H1 (cell line): ENCODE results near the gene ACOT11. TPM values are rescaled to one million over a fixed set of nuclear protein-coding genes. Genes with fewer than 3 reads are reported as not detected.

Experiments used
- CTCF ChIA-PET: fragments of 300-600 bp; sonication (Branson Sonifier 250); formaldehyde crosslinking; loops from one replicate; lab custom pipeline; 2021; ENCODE audit not compliant: partially characterized antibody; lab: Charles Lee
- POLR2A ChIA-PET: fragments of 300-600 bp; sonication (Branson Sonifier 250); formaldehyde crosslinking; loops from one replicate; lab custom pipeline; 2021; ENCODE audit warnings: inconsistent platforms; ENCODE audit not compliant: partially characterized antibody; lab: Charles Lee
- DNase-seq, 2 experiments: peaks; one replicate each; pipeline versions ENCODE4 v3.0.0 to v3.0.0-alpha.2; 2010 to 2022; ENCODE audit warnings: low spot score in 2 of 2, low read depth in 1 of 2, mixed read lengths in 1 of 2
- FAIRE-seq: peaks from 2 replicates; lab custom pipeline; 2011; peaks lifted over from hg19 to GRCh38; lab: Jason Lieb, UNC
- H2AFZ ChIP-seq: 2 replicates; pipeline ENCODE4 v1.8.1; 2012; ENCODE audit warnings: low read length, inconsistent platforms
- H2AK5ac ChIP-seq: 2 replicates; pipeline ENCODE4 v1.6.1; 2013; ENCODE audit warnings: low read depth, low read length
- H2BK120ac ChIP-seq: replicated peaks from 2 replicates; pipeline ENCODE3; 2013; ENCODE audit warnings: low read depth, low read length, inconsistent platforms
- H2BK12ac ChIP-seq: 2 replicates; pipeline ENCODE4 v1.6.1; 2013; ENCODE audit warnings: low read depth, low read length
- H2BK15ac ChIP-seq: 2 replicates; pipeline ENCODE4 v1.6.1; 2013; ENCODE audit warnings: low read length
- H2BK20ac ChIP-seq: 2 replicates; pipeline ENCODE4 v1.6.1; 2013; ENCODE audit warnings: low read length
- H2BK5ac ChIP-seq: 2 replicates; pipeline ENCODE4 v1.6.1; 2013; ENCODE audit warnings: low read depth, low read length
- H3K14ac ChIP-seq: 2 replicates; pipeline ENCODE4 v1.6.1; 2013; ENCODE audit warnings: inconsistent platforms; ENCODE audit not compliant: insufficient read length
- H3K18ac ChIP-seq: 2 replicates; pipeline ENCODE4 v1.6.1; 2013; ENCODE audit warnings: low read length; ENCODE audit errors: extremely low read depth
- H3K23ac ChIP-seq: 2 replicates; pipeline ENCODE4 v1.6.1; 2013; ENCODE audit warnings: inconsistent platforms; ENCODE audit not compliant: insufficient read length
- H3K23me2 ChIP-seq: 2 replicates; pipeline ENCODE4 v1.6.1; 2013; ENCODE audit warnings: low read depth, low read length
- H3K27ac ChIP-seq: 2 replicates; pipeline ENCODE4 v1.6.1; 2011; ENCODE audit warnings: low read depth, low read length, inconsistent platforms
- H3K27me3 ChIP-seq, 4 experiments: replicated peaks in 1 of 4; 1 replicate in 1 of 4; 2 replicates in 3 of 4; pipeline versions ENCODE4 v1.6.1 to v1.8.1; 2011 to 2013; ENCODE audit warnings: low read length in 3 of 4, mild to moderate bottlenecking in 3 of 4, inconsistent platforms in 2 of 4, mixed read lengths in 2 of 4, moderate library complexity in 1 of 4; ENCODE audit not compliant: control insufficient read depth in 3 of 4, insufficient read depth in 3 of 4; ENCODE audit errors: extremely low read depth in 1 of 4
- H3K36me3 ChIP-seq, 4 experiments: 2 replicates each; pipeline versions ENCODE4 v1.6.1 to v1.8.1; 2011 to 2013; ENCODE audit warnings: mild to moderate bottlenecking in 4 of 4, low read length in 3 of 4, moderate library complexity in 2 of 4, control low read depth in 1 of 4, inconsistent platforms in 1 of 4; ENCODE audit not compliant: insufficient read depth in 4 of 4, control insufficient read depth in 2 of 4
- H3K4ac ChIP-seq: replicated peaks from 2 replicates; pipeline ENCODE3; 2013; ENCODE audit warnings: low read length, low read depth, mixed read lengths, inconsistent platforms; ENCODE audit not compliant: insufficient read length
- H3K4me1 ChIP-seq, 4 experiments: replicated peaks in 1 of 4; 1 replicate in 1 of 4; 2 replicates in 3 of 4; pipeline versions ENCODE4 v1.6.1 to v1.8.1; 2011 to 2013; ENCODE audit warnings: low read length in 3 of 4, inconsistent platforms in 2 of 4, mixed read lengths in 1 of 4; ENCODE audit not compliant: insufficient read depth in 4 of 4, control insufficient read depth in 3 of 4
- H3K4me2 ChIP-seq, 2 experiments: 2 replicates each; pipeline versions ENCODE4 v1.6.1 to v1.8.1; 2011 to 2013; ENCODE audit warnings: low read depth in 2 of 2, low read length in 2 of 2, control low read depth in 1 of 2, inconsistent platforms in 1 of 2, mild to moderate bottlenecking in 1 of 2; ENCODE audit not compliant: insufficient read depth in 1 of 2
- H3K4me3 ChIP-seq, 4 experiments: fragments of 200-600, 300-600 bp in 1 of 4; sonication (generic), shearing (Covaris generic), sonication (Bioruptor Twin) in 1 of 4; 2 replicates each; pipeline versions ENCODE4 v1.5.1 to v1.8.1; 2011 to 2016; ENCODE audit warnings: low read length in 4 of 4, low read depth in 3 of 4, control low read depth in 2 of 4, inconsistent platforms in 2 of 4, mild to moderate bottlenecking in 2 of 4, mixed read lengths in 1 of 4, moderate library complexity in 1 of 4; ENCODE audit not compliant: insufficient read depth in 2 of 4; ENCODE audit errors: extremely low read depth in 1 of 4
- H3K56ac ChIP-seq: replicated peaks from 2 replicates; pipeline ENCODE3; 2013; ENCODE audit warnings: low read depth, mild to moderate bottlenecking, mixed read lengths, low read length, inconsistent platforms; ENCODE audit not compliant: insufficient read length
- H3K79me1 ChIP-seq: 2 replicates; pipeline ENCODE4 v1.6.1; 2013; ENCODE audit warnings: low read depth, low read length, control low read depth
- H3K79me2 ChIP-seq, 2 experiments: 2 replicates each; pipeline versions ENCODE4 v1.6.1 to v1.8.1; 2012 to 2013; ENCODE audit warnings: low read length in 2 of 2, mild to moderate bottlenecking in 2 of 2, inconsistent platforms in 1 of 2; ENCODE audit not compliant: insufficient read depth in 2 of 2, control insufficient read depth in 1 of 2
- H3K9ac ChIP-seq, 4 experiments: replicated peaks in 1 of 4; 1 replicate in 1 of 4; 2 replicates in 3 of 4; pipeline versions ENCODE4 v1.6.1 to v1.8.1; 2011 to 2013; ENCODE audit warnings: low read depth in 3 of 4, low read length in 3 of 4, control low read depth in 2 of 4, mild to moderate bottlenecking in 2 of 4, moderate library complexity in 2 of 4, inconsistent platforms in 1 of 4; ENCODE audit errors: extremely low read depth in 1 of 4
- H3K9me3 ChIP-seq, 2 experiments: 2 replicates each; pipeline versions ENCODE4 v1.6.1 to v1.8.1; 2012 to 2013; ENCODE audit warnings: mild to moderate bottlenecking in 2 of 2, moderate library complexity in 2 of 2, control low read depth in 1 of 2, inconsistent platforms in 1 of 2, low read depth in 1 of 2, low read length in 1 of 2, mixed read lengths in 1 of 2; ENCODE audit not compliant: insufficient read depth in 2 of 2
- H4K20me1 ChIP-seq, 2 experiments: replicated peaks in 1 of 2; 2 replicates each; pipeline versions ENCODE3 to v1.8.1; 2011 to 2013; ENCODE audit warnings: inconsistent platforms in 2 of 2, low read length in 2 of 2, mild to moderate bottlenecking in 1 of 2; ENCODE audit not compliant: insufficient read depth in 2 of 2, control insufficient read depth in 1 of 2
- H4K5ac ChIP-seq: 2 replicates; pipeline ENCODE4 v1.6.1; 2013; ENCODE audit warnings: low read length, low read depth, mixed read lengths, inconsistent platforms; ENCODE audit not compliant: insufficient read length
- H4K8ac ChIP-seq: 2 replicates; pipeline ENCODE4 v1.8.0; 2013; ENCODE audit warnings: mild to moderate bottlenecking, moderate library complexity, low read length, inconsistent platforms; ENCODE audit not compliant: insufficient read depth; ENCODE audit errors: extremely low read depth
- H4K91ac ChIP-seq: replicated peaks from 2 replicates; pipeline ENCODE3; 2013; ENCODE audit warnings: low read length, mixed read lengths, inconsistent platforms; ENCODE audit not compliant: insufficient read length
- CTBP2 ChIP-seq: IDR thresholded peaks from 2 replicates; pipeline ENCODE4 v1.7.0; 2011; ENCODE audit warnings: borderline replicate concordance, mild to moderate bottlenecking, moderate library complexity, mixed read lengths, low read length; ENCODE audit not compliant: insufficient read depth, insufficient read length
- EZH2 ChIP-seq: fragments of 200-600 bp; sonication (generic); IDR thresholded peaks from 2 replicates; pipeline ENCODE4 v1.7.1; 2012; ENCODE audit warnings: low read depth, mild to moderate bottlenecking, moderate library complexity, low read length, inconsistent platforms; ENCODE audit not compliant: severe bottlenecking
- NANOG ChIP-seq: IDR thresholded peaks from 2 replicates; pipeline ENCODE4 v1.6.1; 2011; ENCODE audit warnings: low read length, low read depth, mild to moderate bottlenecking, inconsistent platforms; ENCODE audit not compliant: insufficient read depth, poor library complexity, severe bottlenecking
- PHF8 ChIP-seq: fragments of 200-600 bp; sonication (generic); conservative IDR thresholded peaks from 2 replicates; pipeline ENCODE4 v1.7.1; 2012; ENCODE audit warnings: low read depth, mild to moderate bottlenecking, inconsistent platforms, low read length, moderate library complexity
- SIX5 ChIP-seq: IDR thresholded peaks from 2 replicates; pipeline ENCODE4 v1.6.1; 2011; ENCODE audit warnings: mild to moderate bottlenecking, low read depth, low read length
- SP1 ChIP-seq: IDR thresholded peaks from 2 replicates; pipeline ENCODE4 v1.6.1; 2011; ENCODE audit warnings: low read depth, low read length
- SP2 ChIP-seq: IDR thresholded peaks from 2 replicates; pipeline ENCODE4 v1.6.1; 2012; ENCODE audit warnings: mild to moderate bottlenecking, low read length, inconsistent platforms
- SRF ChIP-seq: IDR thresholded peaks from 2 replicates; pipeline ENCODE4 v1.6.1; 2011; ENCODE audit warnings: mild to moderate bottlenecking, low read depth, low read length, moderate library complexity
- TAF7 ChIP-seq: optimal IDR thresholded peaks from 2 replicates; pipeline ENCODE3; 2011; ENCODE audit warnings: low read depth, mild to moderate bottlenecking, inconsistent platforms, low read length, moderate library complexity, borderline replicate concordance
- TEAD4 ChIP-seq: IDR thresholded peaks from 2 replicates; pipeline ENCODE4 v1.6.1; 2012; ENCODE audit warnings: low read depth, low read length, inconsistent platforms, mixed read lengths
- polyA plus RNA-seq, 7 experiments: library from polyadenylated mRNA; depleted of rRNA in 3 of 7; stranded (reverse) in 5 of 7; unstranded in 2 of 7; fragments of >200 nt in 5 of 7; fragments of 200-250 nt in 2 of 7; gene quantifications; 1 replicate in 5 of 7; 2 replicates in 1 of 7; 4 replicates in 1 of 7; pipeline versions ENCODE4 v1.2.1 to v1.2.3, GENCODE V29; 2011 to 2013; ENCODE audit warnings: missing spikeins in 2 of 7, mixed read lengths in 2 of 7
- total RNA-seq: library from RNA; stranded (reverse); fragmentation: NEBNext Ultra II Directional; extraction: Animal tissue kit (Norgen Biotek cat#: 25700); gene quantifications from 2 replicates; pipeline ENCODE4 v1.2.1, GENCODE V29; 2021
- TF ChIP-seq, protein P1 (sequence below), 3 experiments: IDR thresholded peaks; 1 replicate in 2 of 3; 2 replicates in 1 of 3; pipeline versions ENCODE4 v1.5.1 to v1.6.1; 2011; ENCODE audit warnings: low read length in 3 of 3, mild to moderate bottlenecking in 3 of 3, inconsistent platforms in 2 of 3, low read depth in 1 of 3, moderate library complexity in 1 of 3; ENCODE audit not compliant: insufficient read depth in 1 of 3; ENCODE audit errors: control extremely low read depth in 1 of 3
- TF ChIP-seq, protein P2 (sequence below): IDR thresholded peaks from 2 replicates; pipeline ENCODE4 v1.6.1; 2011; ENCODE audit warnings: low read length, improper control_type of control experiment

The ACOT11 gene
- total and polyA plus RNA-seq, 2 of the 8 experiments (the other 6 are each of a cell fraction or from before 2014, with no cell fraction given) = 3.8 to 4.5 TPM

DNA sequence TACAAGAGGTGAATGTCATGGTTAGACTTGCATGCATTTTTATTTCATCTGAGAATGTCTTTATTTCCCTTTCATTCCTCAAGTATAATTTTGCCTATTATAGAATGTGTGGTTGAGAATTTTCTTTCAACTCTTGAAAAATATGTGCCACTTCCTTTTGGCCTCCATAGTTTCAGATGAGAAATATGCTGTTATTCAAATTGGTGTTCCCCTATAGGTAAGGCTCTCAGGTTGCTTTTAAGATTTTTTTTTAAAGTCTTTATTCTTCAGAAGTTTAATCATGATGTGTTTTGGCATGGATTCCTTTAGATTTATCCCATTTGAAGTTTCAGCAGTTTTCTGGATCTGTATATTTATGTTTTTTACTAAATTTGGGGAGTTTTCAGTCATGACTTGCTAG is 95.7 kb downstream of the ACOT11 start:
- H3K18ac ChIP-seq = no peak overlapping the region
- no peak overlapping the region for H3K4me3 ChIP-seq
- H4K20me1 ChIP-seq = no peaks in the 10 kb centered on the region
- H3K36me3 ChIP-seq = no peaks in the 10 kb centered on the region
- H3K4ac ChIP-seq = no peak overlapping the region
- FAIRE-seq (no peak), DNase-seq (no peak)
- H3K14ac ChIP-seq = no peak overlapping the region
- H2BK15ac ChIP-seq = no peak overlapping the region
- H3K23me2 ChIP-seq = no peaks in the 10 kb centered on the region
- H4K8ac ChIP-seq = no peak overlapping the region
- no peaks in the 10 kb centered on the region for H3K79me2 ChIP-seq
- H4K5ac ChIP-seq = no peak overlapping the region
- no peak overlapping the region for H3K27ac ChIP-seq
- no peaks in the 10 kb centered on the region for H3K79me1 ChIP-seq
- H2AFZ ChIP-seq = no peak overlapping the region
- no peak overlapping the region for H3K4me2 ChIP-seq
- H3K23ac ChIP-seq = no peak overlapping the region
- no peak overlapping the region for H2BK5ac ChIP-seq
- H3K9ac ChIP-seq = no peak overlapping the region
- H2BK12ac ChIP-seq = no peak overlapping the region
- H3K4me1 ChIP-seq = 0 out of 7 replicates have a peak, but pooled peaks cover 0 to 2% (median 0%) of the 10 kb centered on the region in 4 experiments
- H2BK20ac ChIP-seq = no peak overlapping the region
- CTCF ChIA-PET = no interaction called here
- POLR2A ChIA-PET = no interaction called here
- H2AK5ac ChIP-seq = no peak overlapping the region
- H3K56ac ChIP-seq = no peak overlapping the region
- no peak overlapping the region for H4K91ac ChIP-seq
- H3K9me3 ChIP-seq = peaks cover 7 to 10% of the 10 kb centered on the region in 2 experiments; a peak in 3 of 4 replicates
- no peak overlapping the region for H2BK120ac ChIP-seq
- no peaks in the 10 kb centered on the region for H3K27me3 ChIP-seq
- TF ChIP-seq SP1 = no peak
- no peak for TF ChIP-seq SRF
- TF ChIP-seq CTBP2 = no peak
- no peak for TF ChIP-seq SP2
- no peak for TF ChIP-seq EZH2
- no peak for TF ChIP-seq PHF8
- TF ChIP-seq, protein P1, sequence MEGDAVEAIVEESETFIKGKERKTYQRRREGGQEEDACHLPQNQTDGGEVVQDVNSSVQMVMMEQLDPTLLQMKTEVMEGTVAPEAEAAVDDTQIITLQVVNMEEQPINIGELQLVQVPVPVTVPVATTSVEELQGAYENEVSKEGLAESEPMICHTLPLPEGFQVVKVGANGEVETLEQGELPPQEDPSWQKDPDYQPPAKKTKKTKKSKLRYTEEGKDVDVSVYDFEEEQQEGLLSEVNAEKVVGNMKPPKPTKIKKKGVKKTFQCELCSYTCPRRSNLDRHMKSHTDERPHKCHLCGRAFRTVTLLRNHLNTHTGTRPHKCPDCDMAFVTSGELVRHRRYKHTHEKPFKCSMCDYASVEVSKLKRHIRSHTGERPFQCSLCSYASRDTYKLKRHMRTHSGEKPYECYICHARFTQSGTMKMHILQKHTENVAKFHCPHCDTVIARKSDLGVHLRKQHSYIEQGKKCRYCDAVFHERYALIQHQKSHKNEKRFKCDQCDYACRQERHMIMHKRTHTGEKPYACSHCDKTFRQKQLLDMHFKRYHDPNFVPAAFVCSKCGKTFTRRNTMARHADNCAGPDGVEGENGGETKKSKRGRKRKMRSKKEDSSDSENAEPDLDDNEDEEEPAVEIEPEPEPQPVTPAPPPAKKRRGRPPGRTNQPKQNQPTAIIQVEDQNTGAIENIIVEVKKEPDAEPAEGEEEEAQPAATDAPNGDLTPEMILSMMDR (IDR thresholded peaks at IDR 0.05; ENCODE audit: control extremely low read depth in 1 of 3, insufficient read depth in 1 of 3, low read depth in 1 of 3, low read length in 3 of 3) = no peak
- no peak for TF ChIP-seq TAF7
- no peak for TF ChIP-seq NANOG
- TF ChIP-seq TEAD4 = no peak
- TF ChIP-seq, protein P2, sequence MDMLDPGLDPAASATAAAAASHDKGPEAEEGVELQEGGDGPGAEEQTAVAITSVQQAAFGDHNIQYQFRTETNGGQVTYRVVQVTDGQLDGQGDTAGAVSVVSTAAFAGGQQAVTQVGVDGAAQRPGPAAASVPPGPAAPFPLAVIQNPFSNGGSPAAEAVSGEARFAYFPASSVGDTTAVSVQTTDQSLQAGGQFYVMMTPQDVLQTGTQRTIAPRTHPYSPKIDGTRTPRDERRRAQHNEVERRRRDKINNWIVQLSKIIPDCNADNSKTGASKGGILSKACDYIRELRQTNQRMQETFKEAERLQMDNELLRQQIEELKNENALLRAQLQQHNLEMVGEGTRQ = no peak
- TF ChIP-seq SIX5 = no peak
